Coronary artery (tissue), 2 donors: ENCODE measurements around the gene SNX17.
"Not testable (repeated sequence)": the region's sequence is repeated elsewhere in the genome, so short reads cannot be mapped to it uniquely, and the experiment has no call there.

Source experiments
- DNase-seq: peaks from one replicate; pipeline ENCODE4 v3.0.0-alpha.2; 2017; ENCODE audit warnings: low spot score
- H3K27ac ChIP-seq, 2 donors: fragments of 200-600 bp; sonication (generic); one replicate each; pipeline ENCODE4 v1.5.1; 2016 to 2019
- H3K4me3 ChIP-seq: fragments of 200-600 bp; sonication (generic); 2 replicates; pipeline ENCODE4 v1.5.1; 2016; ENCODE audit warnings: mild to moderate bottlenecking, moderate library complexity
- CTCF ChIP-seq: fragments of 200-600 bp; sonication (generic); IDR thresholded peaks from one replicate; pipeline ENCODE4 v1.5.1; 2019; ENCODE audit warnings: antibody characterized with exemption

SNX17 gene

GRCh38 chr2:27335311-27335710 lies 35.1 kb upstream of the SNX17 start:
- H3K4me3 ChIP-seq: no peak overlapping the region
- TF ChIP-seq CTCF: no peak
- H3K27ac ChIP-seq: no peak overlapping the region
- no peak for DNase-seq

- H3K27ac ChIP-seq: no peak overlapping the region
- H3K4me3 ChIP-seq: no peak overlapping the region
- DNase-seq: no peak
- TF ChIP-seq CTCF: no peak
Observed at GRCh38 chr2:27336173-27336572, 34.2 kb upstream of the SNX17 start.

DNA sequence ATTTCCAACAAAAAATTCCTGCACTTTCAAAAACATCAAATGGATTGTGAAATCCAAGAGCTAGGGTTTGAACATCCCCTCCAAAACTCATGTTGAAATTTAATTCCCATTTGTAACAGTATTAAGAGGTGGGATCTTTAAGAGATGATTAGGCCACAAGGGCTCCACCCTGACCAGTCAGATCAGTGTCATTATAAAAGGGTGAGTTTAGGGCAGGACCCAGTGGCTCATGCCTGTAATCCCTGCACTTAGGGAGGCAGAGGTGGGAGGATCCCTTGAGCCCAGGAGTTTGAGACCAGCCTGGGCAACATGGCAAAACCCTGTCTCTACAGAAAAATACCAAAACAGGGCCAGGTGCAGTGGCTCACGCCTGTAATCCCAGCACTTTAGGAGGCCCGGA lies 22.8 kb upstream of the SNX17 start:
- no peak overlapping the region for H3K4me3 ChIP-seq
- H3K27ac ChIP-seq: peak overlapping the region in 1 of 2 donors; percentile 26
- no peak for TF ChIP-seq CTCF
- DNase-seq: no peak

GRCh38 chr2:27350106-27350693 lies 20.2 kb upstream of the SNX17 start:
- Histone ChIP-seq H3K27ac (no peak overlapping the region), H3K4me3 (no peak overlapping the region)
- DNase-seq: no peak
- TF ChIP-seq CTCF: no peak

- no peak for DNase-seq
- TF ChIP-seq CTCF: no peak
- H3K27ac ChIP-seq: no peak overlapping the region
- no peak overlapping the region for H3K4me3 ChIP-seq
Observed at GRCh38 chr2:27351802-27352598, 18.4 kb upstream of the SNX17 start.

GRCh38 chr2:27353386-27353761 lies 17.0 kb upstream of the SNX17 start:
- not testable (repeated sequence) for H3K4me3 ChIP-seq, H3K27ac ChIP-seq, DNase-seq

GRCh38 chr2:27353762-27354596 lies 16.4 kb upstream of the SNX17 start:
- Histone ChIP-seq H3K27ac (no peak overlapping the region), H3K4me3 (no peak overlapping the region)
- DNase-seq: no peak
- no peak for TF ChIP-seq CTCF
